GM11168 (cell line): ENCODE results near the gene RIOX2.

Source experiments
- in situ Hi-C: fragments of 300-500 bp; cut with MboI; formaldehyde crosslinking; loops from one replicate; pipeline ENCODE4 v1.12.0; 2022; ENCODE audit warnings: low sequenced_read_pairs; ENCODE audit not compliant: unreplicated experiment

RIOX2 gene

GRCh38 chr3:97957617-97958311 is 14.5 kb downstream of the RIOX2 start:
- in situ Hi-C loops: no loop called here

GRCh38 chr3:97956051-97956450 is 16.2 kb downstream of the RIOX2 start:
- in situ Hi-C loops: no loop called here

- in situ Hi-C loops: no loop called here
Observed at GRCh38 chr3:97954228-97954827, 17.9 kb downstream of the RIOX2 start.

GRCh38 chr3:97952872-97953271 is 19.4 kb downstream of the RIOX2 start:
- in situ Hi-C loops: no loop called here

GRCh38 chr3:97952280-97952679 is 20.0 kb downstream of the RIOX2 start:
- in situ Hi-C loops: no loop called here

- in situ Hi-C loops: no loop called here
Observed at GRCh38 chr3:97950360-97950759, 21.9 kb downstream of the RIOX2 start.

GRCh38 chr3:97949743-97950142 is 22.5 kb downstream of the RIOX2 start:
- in situ Hi-C loops: no loop called here

GRCh38 chr3:97949110-97949485 is 23.1 kb downstream of the RIOX2 start:
- in situ Hi-C loops: no loop called here

- in situ Hi-C loops: no loop called here
Observed at GRCh38 chr3:97948351-97949109, 23.7 kb downstream of the RIOX2 start.

GRCh38 chr3:97942801-97943546 is 29.3 kb downstream of the RIOX2 start:
- in situ Hi-C loops: no loop called here

GRCh38 chr3:97940034-97940433 is 32.2 kb downstream of the RIOX2 start:
- in situ Hi-C loops: no loop called here

- in situ Hi-C loops: no loop called here
Observed at GRCh38 chr3:97939401-97939800, 32.8 kb downstream of the RIOX2 start.

GRCh38 chr3:97938444-97938843 is 33.8 kb downstream of the RIOX2 start:
- in situ Hi-C loops: no loop called here

GRCh38 chr3:97937205-97937604 is 35.0 kb downstream of the RIOX2 start:
- in situ Hi-C loops: no loop called here

GRCh38 chr3:97935842-97936241 is 36.4 kb downstream of the RIOX2 start:
- in situ Hi-C loops: no loop called here

- in situ Hi-C loops: no loop called here
Observed at GRCh38 chr3:97934980-97935695, 37.1 kb downstream of the RIOX2 start.

GRCh38 chr3:97932387-97932801 is 39.8 kb downstream of the RIOX2 start:
- in situ Hi-C loops: no loop called here

GRCh38 chr3:97931218-97931617 is 41.0 kb downstream of the RIOX2 start:
- in situ Hi-C loops: no loop called here

GRCh38 chr3:97930018-97930417 is 42.2 kb downstream of the RIOX2 start:
- in situ Hi-C loops: no loop called here

- in situ Hi-C loops: no loop called here
Observed at GRCh38 chr3:97928986-97929385, 43.2 kb downstream of the RIOX2 start.
